ENCODE measurements around the gene PDE10A.

Gene PDE10A

GRCh38 chr6:165300422-165300936 is 362.6 kb downstream of the PDE10A start:
- in situ Hi-C loops (cut with MboI; ENCODE audit: low sequenced_read_pairs) = no loop called here

- in situ Hi-C loops (cut with MboI; ENCODE audit: low sequenced_read_pairs) = no loop called here
These were observed 364.2 kb downstream of the PDE10A start for GRCh38 chr6:165298875-165299274.

GRCh38 chr6:165298402-165298801 is 364.6 kb downstream of the PDE10A start:
- in situ Hi-C loops (cut with MboI; ENCODE audit: low sequenced_read_pairs) = no loop called here

GRCh38 chr6:165292657-165293056 is 370.4 kb downstream of the PDE10A start:
- in situ Hi-C loops (cut with MboI; ENCODE audit: low sequenced_read_pairs) = no loop called here

Data from HL-60/S4 treated with phorbol 12-myristate 13-acetate at 8.2 ng/mL for 4 days and 3 days (cell line).